SW480 (cell line): ENCODE results near the gene CDC42SE2.
"Not testable (repeated sequence)": the region's sequence is repeated elsewhere in the genome, so short reads cannot be mapped to it uniquely, and the experiment has no call there.

Source experiments
- DNase-seq: peaks from one replicate; pipeline ENCODE4 v3.0.0-alpha.2; 2016; ENCODE audit warnings: low spot score

Gene CDC42SE2

GRCh38 chr5:131250751-131251475 is 12.9 kb upstream of the CDC42SE2 start:
- DNase-seq: no peak

- no peak for DNase-seq
Measured at GRCh38 chr5:131252824-131253171, 11.1 kb upstream of the CDC42SE2 start.

GRCh38 chr5:131254025-131254424 is 9.8 kb upstream of the CDC42SE2 start:
- not testable (repeated sequence) for DNase-seq

GRCh38 chr5:131254741-131255140 is 9.1 kb upstream of the CDC42SE2 start:
- DNase-seq: no peak

GRCh38 chr5:131256507-131256823 is 7.4 kb upstream of the CDC42SE2 start:
- no peak for DNase-seq

GRCh38 chr5:131258733-131259132 is 5.1 kb upstream of the CDC42SE2 start:
- DNase-seq: peak; percentile 80

GRCh38 chr5:131259326-131259725 is 4.5 kb upstream of the CDC42SE2 start:
- no peak for DNase-seq

GRCh38 chr5:131260895-131261294 is 3.0 kb upstream of the CDC42SE2 start:
- DNase-seq: no peak

- DNase-seq: no peak
Measured at GRCh38 chr5:131261483-131261882, 2.4 kb upstream of the CDC42SE2 start.

- peak; percentile 72 for DNase-seq
Measured at GRCh38 chr5:131262953-131263541, 806 bp upstream of the CDC42SE2 start.

GRCh38 chr5:131264451-131265099 is 722 bp downstream of the CDC42SE2 start:
- peak; percentile 77 for DNase-seq

GRCh38 chr5:131265311-131265803 is 1.5 kb downstream of the CDC42SE2 start:
- DNase-seq: peak; percentile 79

- no peak for DNase-seq
Measured at GRCh38 chr5:131266370-131267060, 2.7 kb downstream of the CDC42SE2 start.

- no peak for DNase-seq
Measured at GRCh38 chr5:131268758-131269370, 5.0 kb downstream of the CDC42SE2 start.

GRCh38 chr5:131270809-131271208 is 7.0 kb downstream of the CDC42SE2 start:
- peak; percentile 32 for DNase-seq

- not testable (repeated sequence) for DNase-seq
Measured at GRCh38 chr5:131271888-131272287, 8.0 kb downstream of the CDC42SE2 start.

- no peak for DNase-seq
Measured at GRCh38 chr5:131272307-131272706, 8.5 kb downstream of the CDC42SE2 start.

GRCh38 chr5:131272724-131273123 is 8.9 kb downstream of the CDC42SE2 start:
- DNase-seq: no peak

GRCh38 chr5:131274326-131275063 is 10.6 kb downstream of the CDC42SE2 start:
- DNase-seq: no peak

- DNase-seq: no peak
Measured at GRCh38 chr5:131276072-131276471, 12.2 kb downstream of the CDC42SE2 start.

GRCh38 chr5:131277447-131277846 is 13.6 kb downstream of the CDC42SE2 start:
- DNase-seq: no peak
